ENCODE results near the gene OPRL1.

Gene OPRL1

DNA sequence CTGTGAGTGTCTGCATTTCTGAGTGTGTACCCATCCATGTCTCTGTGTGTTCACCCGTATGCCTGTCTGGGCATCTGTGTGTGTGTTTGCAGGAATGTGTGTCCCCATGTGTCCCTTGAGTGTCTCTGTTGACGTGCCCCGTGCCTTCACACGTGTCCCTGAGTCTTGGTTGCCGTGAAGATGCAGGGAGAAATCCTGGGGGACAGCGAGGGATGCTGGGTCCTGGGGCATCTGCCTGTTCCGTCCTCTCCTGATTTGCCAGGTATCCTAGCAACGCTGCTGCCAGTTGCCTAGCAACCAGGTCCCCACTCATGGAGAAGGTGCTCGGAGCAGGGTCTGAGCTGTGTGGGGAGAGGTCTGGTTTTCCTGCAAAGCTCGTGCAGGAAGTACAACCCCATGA is 10.3 kb downstream of the OPRL1 start:
- TF ChIP-seq GATA2 (IDR thresholded peaks at IDR 0.05; ENCODE audit: low read depth, low read length) (no peak), GATA3 (IDR thresholded peaks at IDR 0.05; ENCODE audit: low read depth, low read length) (no peak)

DNA sequence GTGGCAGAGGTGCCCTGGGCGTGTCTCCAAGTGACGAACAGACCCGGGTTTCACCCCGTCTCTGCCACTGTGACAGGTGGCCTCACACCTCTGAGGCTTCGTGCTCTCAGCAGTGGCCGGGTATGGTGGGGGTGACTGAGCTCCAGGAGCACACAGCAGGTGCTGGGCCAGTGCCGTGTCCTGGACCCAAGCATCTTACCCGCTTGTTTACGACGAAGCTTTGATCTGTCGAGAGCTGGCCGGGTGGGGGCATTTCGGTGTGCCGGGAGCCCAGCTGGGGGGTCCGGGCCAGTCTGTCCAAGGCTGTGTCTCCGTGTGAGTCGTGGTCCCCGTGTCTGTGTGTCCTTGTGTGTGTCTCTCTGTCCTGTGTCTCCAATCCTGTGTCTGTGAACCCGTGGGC is 11.5 kb downstream of the OPRL1 start:
- TF ChIP-seq GATA3 (IDR thresholded peaks at IDR 0.05; ENCODE audit: low read depth, low read length): no peak
- TF ChIP-seq GATA2 (IDR thresholded peaks at IDR 0.05; ENCODE audit: low read depth, low read length): no peak

DNA sequence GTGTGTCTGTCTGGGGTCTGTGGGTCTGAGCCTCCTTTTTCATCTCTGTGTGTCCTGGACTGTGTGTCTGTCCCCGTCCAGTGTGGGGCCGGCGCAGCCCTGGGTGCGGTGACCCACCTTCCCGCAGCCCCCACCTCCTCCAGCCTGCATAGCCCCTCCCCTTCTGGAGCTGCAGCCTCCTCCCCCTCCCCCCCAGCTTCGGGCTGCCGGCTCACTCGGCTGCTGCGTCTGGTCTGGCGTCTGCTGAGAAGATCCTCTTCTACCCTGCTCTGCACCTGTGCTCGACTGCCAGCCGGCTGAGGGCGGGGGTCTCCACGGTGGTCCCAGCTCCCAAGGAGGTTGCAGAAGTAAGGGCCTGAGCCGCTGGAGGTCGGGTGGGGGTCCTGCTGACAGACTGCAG is 11.9 kb downstream of the OPRL1 start:
- TF ChIP-seq GATA2 (IDR thresholded peaks at IDR 0.05; ENCODE audit: low read depth, low read length): no peak
- no peak for TF ChIP-seq GATA3 (IDR thresholded peaks at IDR 0.05; ENCODE audit: low read depth, low read length)

DNA sequence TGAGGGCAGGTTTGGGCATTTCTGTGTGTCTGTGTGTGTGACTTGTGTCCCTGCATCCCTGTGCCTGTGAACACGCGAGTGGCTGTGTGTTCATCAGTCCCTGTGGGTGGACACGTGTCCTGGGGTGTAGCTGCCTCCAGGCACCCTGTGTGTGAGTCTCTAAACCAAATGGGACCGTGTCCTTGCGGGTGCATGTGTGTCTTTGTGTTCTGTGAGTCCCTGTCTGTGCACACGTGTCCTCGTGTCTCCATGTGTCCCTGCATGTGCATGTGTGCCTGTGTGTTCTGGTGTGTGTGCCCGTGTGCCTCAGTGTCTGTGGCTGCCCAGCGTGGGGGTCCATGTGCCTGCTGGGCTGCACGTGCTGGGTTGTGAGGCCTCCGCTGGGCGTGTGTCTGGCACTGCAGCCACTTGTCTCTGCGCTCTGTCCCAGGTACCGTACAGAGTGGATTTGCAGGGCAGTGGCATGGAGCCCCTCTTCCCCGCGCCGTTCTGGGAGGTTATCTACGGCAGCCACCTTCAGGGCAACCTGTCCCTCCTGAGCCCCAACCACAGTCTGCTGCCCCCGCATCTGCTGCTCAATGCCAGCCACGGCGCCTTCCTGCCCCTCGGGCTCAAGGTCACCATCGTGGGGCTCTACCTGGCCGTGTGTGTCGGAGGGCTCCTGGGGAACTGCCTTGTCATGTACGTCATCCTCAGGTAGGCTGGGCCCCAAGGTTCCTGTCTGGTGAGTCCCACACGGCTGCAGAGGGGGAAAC is 12.6 kb downstream of the OPRL1 start:
- TF ChIP-seq GATA2 (IDR thresholded peaks at IDR 0.05; ENCODE audit: low read depth, low read length) (no peak), GATA3 (IDR thresholded peaks at IDR 0.05; ENCODE audit: low read depth, low read length) (no peak)

DNA sequence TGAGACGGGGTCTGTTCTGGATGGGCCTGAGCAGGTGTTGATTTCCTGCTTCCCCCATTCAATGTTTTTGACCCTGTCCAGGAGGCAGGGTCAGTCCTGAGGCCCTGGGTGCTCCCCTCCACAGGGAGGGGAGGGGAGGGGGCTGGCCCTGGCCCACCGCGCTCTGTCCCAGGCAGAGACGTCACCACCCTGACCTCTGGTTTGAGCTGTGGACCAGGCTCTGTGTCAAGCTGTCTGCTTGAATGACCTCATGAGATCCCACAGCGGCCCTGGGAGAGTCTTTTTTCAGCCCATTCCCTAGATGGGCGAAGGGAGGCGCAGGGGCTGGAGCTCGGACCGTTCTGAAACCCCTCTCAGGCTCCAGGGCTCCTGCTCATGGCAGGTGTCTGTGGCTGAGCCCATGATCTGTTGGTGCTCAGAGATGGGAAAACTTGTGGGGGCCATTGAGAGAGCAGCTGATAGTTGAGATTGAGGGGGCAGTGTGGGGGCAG is 13.2 kb downstream of the OPRL1 start:
- TF ChIP-seq GATA3 (IDR thresholded peaks at IDR 0.05; ENCODE audit: low read depth, low read length): no peak
- no peak for TF ChIP-seq GATA2 (IDR thresholded peaks at IDR 0.05; ENCODE audit: low read depth, low read length)

DNA sequence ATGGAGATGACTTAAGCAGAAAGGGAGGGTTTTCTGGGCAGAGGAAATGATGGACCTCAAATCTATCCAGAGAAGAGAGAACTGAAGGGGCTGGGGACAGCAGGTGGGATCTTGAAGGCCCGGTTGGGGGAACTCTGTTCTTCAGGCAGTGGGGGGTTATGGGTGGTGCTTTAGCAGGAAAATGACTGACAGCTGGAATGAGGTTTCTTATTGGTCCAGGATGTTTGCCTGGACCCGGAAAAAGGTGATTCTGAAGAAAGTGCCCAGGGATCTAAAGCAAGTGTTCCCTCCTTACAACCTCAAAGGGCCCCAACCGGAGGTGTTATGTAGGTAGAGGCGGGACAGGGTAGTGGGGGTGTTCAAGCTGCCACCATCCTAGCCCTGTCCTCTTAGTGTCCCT is 15.6 kb downstream of the OPRL1 start:
- TF ChIP-seq GATA3 (IDR thresholded peaks at IDR 0.05; ENCODE audit: low read depth, low read length) (no peak), GATA2 (IDR thresholded peaks at IDR 0.05; ENCODE audit: low read depth, low read length) (no peak)

DNA sequence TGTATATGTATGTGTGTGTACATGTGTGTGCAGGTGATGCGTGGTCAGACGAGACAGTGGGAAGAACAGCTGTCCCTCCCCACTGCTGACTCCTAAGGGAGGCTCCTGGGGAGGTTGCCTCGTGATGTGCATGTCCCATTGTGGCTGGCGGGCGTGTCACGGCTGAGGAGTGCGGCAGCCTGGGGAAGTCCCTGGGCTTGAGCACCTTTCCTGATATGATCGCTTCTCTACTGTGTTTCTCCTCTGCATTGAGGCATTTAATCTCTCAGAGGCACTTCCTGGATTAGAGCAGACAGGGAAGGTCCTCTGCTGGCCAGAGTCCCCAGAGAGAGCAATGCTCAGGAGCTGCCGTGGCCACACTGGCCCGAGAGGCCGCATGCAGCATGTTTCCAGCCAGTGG is 16.0 kb downstream of the OPRL1 start:
- TF ChIP-seq GATA2 (IDR thresholded peaks at IDR 0.05; ENCODE audit: low read depth, low read length) (no peak), GATA3 (IDR thresholded peaks at IDR 0.05; ENCODE audit: low read depth, low read length) (no peak)

DNA sequence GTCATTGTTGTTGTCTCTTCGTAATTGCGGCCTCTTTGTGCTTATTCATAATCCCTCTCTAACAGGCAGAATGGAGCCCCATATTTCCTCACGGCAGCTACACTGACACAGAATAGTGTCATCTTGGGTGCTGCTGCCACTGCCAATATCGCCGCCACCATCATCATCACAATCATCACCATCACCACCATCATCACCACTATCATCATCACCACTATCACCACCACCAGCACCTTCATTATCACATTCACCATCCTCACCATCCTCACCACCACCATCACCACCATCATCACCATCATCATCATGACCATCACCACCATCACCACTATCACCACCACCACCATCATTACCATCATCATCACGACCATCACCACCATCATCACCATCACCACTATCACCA is 16.7 kb downstream of the OPRL1 start:
- TF ChIP-seq GATA3 (IDR thresholded peaks at IDR 0.05; ENCODE audit: low read depth, low read length) (no peak), GATA2 (IDR thresholded peaks at IDR 0.05; ENCODE audit: low read depth, low read length) (no peak)

DNA sequence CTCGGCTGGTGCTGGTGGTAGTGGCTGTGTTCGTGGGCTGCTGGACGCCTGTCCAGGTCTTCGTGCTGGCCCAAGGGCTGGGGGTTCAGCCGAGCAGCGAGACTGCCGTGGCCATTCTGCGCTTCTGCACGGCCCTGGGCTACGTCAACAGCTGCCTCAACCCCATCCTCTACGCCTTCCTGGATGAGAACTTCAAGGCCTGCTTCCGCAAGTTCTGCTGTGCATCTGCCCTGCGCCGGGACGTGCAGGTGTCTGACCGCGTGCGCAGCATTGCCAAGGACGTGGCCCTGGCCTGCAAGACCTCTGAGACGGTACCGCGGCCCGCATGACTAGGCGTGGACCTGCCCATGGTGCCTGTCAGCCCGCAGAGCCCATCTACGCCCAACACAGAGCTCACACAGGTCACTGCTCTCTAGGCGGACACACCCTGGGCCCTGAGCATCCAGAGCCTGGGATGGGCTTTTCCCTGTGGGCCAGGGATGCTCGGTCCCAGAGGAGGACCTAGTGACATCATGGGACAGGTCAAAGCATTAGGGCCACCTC is 18.7 kb downstream of the OPRL1 start:
- TF ChIP-seq GATA2 (IDR thresholded peaks at IDR 0.05; ENCODE audit: low read depth, low read length): no peak
- TF ChIP-seq GATA3 (IDR thresholded peaks at IDR 0.05; ENCODE audit: low read depth, low read length): no peak

DNA sequence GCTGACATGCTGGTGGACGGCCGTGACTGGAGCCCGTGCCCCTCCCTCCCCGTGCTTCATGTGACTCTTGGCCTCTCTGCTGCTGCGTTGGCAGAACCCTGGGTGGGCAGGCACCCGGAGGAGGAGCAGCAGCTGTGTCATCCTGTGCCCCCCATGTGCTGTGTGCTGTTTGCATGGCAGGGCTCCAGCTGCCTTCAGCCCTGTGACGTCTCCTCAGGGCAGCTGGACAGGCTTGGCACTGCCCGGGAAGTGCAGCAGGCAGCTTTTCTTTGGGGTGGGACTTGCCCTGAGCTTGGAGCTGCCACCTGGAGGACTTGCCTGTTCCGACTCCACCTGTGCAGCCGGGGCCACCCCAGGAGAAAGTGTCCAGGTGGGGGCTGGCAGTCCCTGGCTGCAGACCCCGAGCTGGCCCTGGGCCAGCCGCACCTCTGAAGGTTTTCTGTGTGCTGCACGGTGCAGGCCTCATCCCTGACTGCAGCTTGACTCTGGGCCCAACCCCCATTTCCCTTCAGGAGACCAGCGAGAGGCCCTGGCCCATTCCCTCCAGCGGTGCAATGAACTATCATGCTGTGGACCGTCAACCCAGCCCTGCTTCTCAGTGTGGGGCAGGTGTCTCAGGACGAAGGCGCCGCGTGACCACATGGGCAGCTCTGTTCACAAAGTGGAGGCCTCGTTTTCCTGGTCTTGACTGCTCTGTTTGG is 19.4 kb downstream of the OPRL1 start:
- TF ChIP-seq GATA3 (IDR thresholded peaks at IDR 0.05; ENCODE audit: low read depth, low read length): no peak

DNA sequence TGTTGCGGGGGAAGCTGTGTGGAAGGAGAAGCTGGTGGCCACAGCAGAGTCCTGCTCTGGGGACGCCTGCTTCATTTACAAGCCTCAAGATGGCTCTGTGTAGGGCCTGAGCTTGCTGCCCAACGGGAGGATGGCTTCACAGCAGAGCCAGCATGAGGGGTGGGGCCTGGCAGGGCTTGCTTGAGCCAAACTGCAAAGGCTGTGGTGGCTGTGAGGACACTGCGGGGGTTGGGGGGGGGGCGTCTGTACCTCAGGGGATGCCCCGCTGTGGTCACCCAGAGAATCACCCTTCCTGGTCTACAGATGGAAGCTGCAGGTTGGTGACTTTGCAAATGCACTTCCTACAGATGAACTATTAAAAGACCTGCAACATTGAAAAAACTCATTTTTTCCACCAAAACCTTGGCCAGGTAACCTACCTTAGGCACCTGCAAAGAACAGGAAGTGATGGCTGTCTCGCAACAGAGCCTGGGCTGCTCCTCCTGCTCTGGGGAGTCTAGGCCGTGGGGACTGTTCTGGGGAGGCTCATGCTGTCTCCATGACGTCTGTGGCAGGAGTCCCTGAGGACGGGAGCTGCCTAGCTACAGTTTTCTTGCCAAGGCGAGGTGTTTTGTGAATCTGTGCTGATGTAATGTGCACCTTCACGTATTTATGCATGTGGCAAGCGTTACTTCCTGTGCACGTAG is 20.1 kb downstream of the OPRL1 start:
- TF ChIP-seq GATA2 (IDR thresholded peaks at IDR 0.05; ENCODE audit: low read depth, low read length): no peak
- no peak for TF ChIP-seq GATA3 (IDR thresholded peaks at IDR 0.05; ENCODE audit: low read depth, low read length)

DNA sequence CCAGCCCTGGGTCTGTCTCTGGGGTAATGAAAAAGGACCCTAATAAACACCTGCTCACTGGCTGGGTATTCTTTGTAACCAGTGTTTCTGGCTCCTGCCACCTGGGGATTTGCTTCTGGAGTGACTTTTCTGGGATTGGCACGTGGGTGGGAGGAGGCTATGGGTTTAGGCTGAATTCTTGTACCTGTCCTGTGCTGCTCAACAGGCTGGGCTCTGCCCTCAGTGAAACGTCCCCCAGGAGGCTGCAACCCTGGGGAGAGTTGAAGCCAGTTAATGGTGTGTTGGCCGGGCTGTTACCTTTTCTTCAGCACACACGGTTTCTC is 20.6 kb downstream of the OPRL1 start:
- TF ChIP-seq GATA2 (IDR thresholded peaks at IDR 0.05; ENCODE audit: low read depth, low read length) (no peak), GATA3 (IDR thresholded peaks at IDR 0.05; ENCODE audit: low read depth, low read length) (no peak)

DNA sequence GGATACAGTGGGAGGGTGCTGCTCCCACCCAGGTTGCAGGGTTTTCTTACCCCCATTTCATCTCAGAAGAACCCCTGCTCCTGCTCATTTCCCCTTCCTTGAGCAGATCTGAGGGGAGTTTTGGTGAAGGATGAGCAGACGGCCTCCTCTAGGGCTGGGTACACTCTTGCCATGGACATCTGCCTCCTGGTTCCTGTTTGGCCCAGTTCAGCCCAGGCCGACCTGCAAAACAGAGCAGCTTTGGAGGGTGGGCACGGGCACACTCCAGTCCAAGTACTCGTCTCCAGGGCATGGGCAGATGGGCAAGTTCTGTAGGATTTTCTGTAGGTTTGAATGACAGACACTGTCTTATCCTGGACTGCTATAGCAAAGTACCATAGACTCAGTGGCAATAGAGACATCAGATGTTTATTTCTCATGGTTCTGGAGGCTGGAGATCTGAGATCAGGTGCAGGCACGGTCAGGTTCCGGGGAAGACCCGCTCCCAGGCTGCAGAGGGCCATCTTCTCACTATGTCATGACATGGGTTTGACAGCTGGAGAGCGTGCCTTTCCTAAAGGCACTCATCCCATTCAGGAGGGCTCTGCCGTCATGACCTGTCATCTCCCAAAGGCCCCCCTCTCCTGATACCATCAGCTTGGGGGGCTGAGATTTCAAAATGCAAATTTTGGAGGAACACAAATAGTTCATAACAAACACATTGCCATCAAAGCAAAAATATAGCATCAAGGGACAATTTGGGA is 21.2 kb downstream of the OPRL1 start:
- TF ChIP-seq GATA2 (IDR thresholded peaks at IDR 0.05; ENCODE audit: low read depth, low read length): no peak
- no peak for TF ChIP-seq GATA3 (IDR thresholded peaks at IDR 0.05; ENCODE audit: low read depth, low read length)

Measured in SH-SY5Y (cell line).